Vagina (tissue), 2 donors: ENCODE measurements around the gene FADS1. TPM values are rescaled to one million over a fixed set of nuclear protein-coding genes. Genes with fewer than 3 reads are reported as not detected.

Source experiments
- DNase-seq, 2 donors: peaks; one replicate each; pipeline ENCODE4 v3.0.0-alpha.2; 2017; ENCODE audit errors: extremely low spot score in 2 of 2
- H3K27ac ChIP-seq: fragments of 200-600 bp; sonication (generic); one replicate; pipeline ENCODE4 v1.5.1; 2019
- H3K27me3 ChIP-seq: fragments of 200-600 bp; sonication (generic); one replicate; pipeline ENCODE4 v1.5.1; 2019
- H3K36me3 ChIP-seq, 2 donors: fragments of 200-600 bp; sonication (generic); one replicate each; pipeline ENCODE4 v1.5.1; 2017 to 2019
- H3K4me1 ChIP-seq: fragments of 200-600 bp; sonication (generic); one replicate; pipeline ENCODE4 v1.5.1; 2019
- H3K4me3 ChIP-seq, 2 donors: fragments of 200-600 bp; sonication (generic); 1 replicate in 1 of 2; 2 replicates in 1 of 2; pipeline ENCODE4 v1.5.1; 2016 to 2019
- H3K9me3 ChIP-seq: fragments of 200-600 bp; sonication (generic); one replicate; pipeline ENCODE4 v1.5.1; 2019
- POLR2A ChIP-seq, 2 donors: fragments of 450-650 bp; IDR thresholded peaks; one replicate each; pipeline ENCODE4 v1.6.1; 2017; ENCODE audit warnings: antibody characterized with exemption in 2 of 2, mild to moderate bottlenecking in 2 of 2, moderate library complexity in 2 of 2
- POLR2AphosphoS5 ChIP-seq, 2 donors: sonication (generic); formaldehyde crosslinking; IDR thresholded peaks; one replicate each; pipeline ENCODE4 v1.9.0; 2017; ENCODE audit warnings: antibody characterized with exemption in 2 of 2, mild to moderate bottlenecking in 2 of 2, low read depth in 1 of 2; ENCODE audit not compliant: insufficient read depth in 1 of 2
- intact Hi-C: fragments of 100-400 bp; cut with DNase I; formaldehyde crosslinking; loops from one replicate; pipeline ENCODE4 v1.15.1; 2023
- microRNA counts, 2 donors: library from miRNA; unstranded; fragments of <30 nt; microRNA quantifications; one replicate each; lab custom pipeline; 2016 to 2017
- total RNA-seq: library from RNA; depleted of rRNA; stranded (reverse); fragments of >200 nt; gene quantifications from one replicate; pipeline ENCODE4 v1.2.3, GENCODE V29; 2016
- TF ChIP-seq, protein P1 (sequence below), 3 experiments: fragments of 450-650 bp in 2 of 3; fragments of 200-600 bp in 1 of 3; sonication (generic) in 1 of 3; IDR thresholded peaks; one replicate each; pipeline ENCODE4 v1.5.1; 2017 to 2019; ENCODE audit warnings: antibody characterized with exemption in 3 of 3, mild to moderate bottlenecking in 2 of 3, moderate library complexity in 2 of 3

FADS1 gene
- total RNA-seq, 1 donor from 2014 or later = 9.8 TPM

DNA sequence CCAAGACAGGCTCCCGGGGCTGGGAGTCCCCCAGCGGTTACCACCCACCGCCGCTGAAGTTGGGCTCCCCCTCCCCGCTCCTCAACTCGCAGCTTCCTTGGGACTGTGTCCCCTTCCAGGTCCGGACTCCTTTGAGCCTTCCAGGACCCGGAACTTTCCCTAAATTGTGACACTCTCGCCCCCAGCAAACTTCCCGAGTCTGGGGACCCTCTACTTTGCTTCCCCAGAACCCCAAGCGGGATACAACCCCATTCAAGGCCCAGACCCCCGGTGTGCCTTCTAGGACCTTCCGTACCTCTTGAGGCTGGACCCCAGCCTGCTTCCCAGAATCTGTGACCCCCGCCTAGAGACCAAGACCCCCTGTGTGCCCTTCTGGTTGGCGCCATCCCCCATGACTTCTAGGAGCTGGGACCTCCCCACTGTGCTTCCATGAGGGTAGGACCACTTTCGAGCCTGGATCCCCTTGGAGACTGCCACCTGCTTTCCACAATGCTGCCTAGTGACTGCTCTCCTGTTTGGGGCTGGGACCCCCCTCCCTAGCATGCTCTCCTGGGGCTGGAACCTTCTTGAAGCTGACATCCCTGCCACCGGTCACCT lies 63.8 kb downstream of the FADS1 start:
- Histone ChIP-seq H3K27me3 (no peaks in the 10 kb centered on the region), H3K27ac (no peak overlapping the region), H3K36me3 (no peaks in the 10 kb centered on the region), H3K9me3 (no peaks in the 10 kb centered on the region), H3K4me3 (peak overlapping the region; percentile 38 to 55), H3K4me1 (peaks cover 7% of the 10 kb centered on the region)
- TF ChIP-seq, protein P1, sequence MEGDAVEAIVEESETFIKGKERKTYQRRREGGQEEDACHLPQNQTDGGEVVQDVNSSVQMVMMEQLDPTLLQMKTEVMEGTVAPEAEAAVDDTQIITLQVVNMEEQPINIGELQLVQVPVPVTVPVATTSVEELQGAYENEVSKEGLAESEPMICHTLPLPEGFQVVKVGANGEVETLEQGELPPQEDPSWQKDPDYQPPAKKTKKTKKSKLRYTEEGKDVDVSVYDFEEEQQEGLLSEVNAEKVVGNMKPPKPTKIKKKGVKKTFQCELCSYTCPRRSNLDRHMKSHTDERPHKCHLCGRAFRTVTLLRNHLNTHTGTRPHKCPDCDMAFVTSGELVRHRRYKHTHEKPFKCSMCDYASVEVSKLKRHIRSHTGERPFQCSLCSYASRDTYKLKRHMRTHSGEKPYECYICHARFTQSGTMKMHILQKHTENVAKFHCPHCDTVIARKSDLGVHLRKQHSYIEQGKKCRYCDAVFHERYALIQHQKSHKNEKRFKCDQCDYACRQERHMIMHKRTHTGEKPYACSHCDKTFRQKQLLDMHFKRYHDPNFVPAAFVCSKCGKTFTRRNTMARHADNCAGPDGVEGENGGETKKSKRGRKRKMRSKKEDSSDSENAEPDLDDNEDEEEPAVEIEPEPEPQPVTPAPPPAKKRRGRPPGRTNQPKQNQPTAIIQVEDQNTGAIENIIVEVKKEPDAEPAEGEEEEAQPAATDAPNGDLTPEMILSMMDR (IDR thresholded peaks at IDR 0.05) = no peak
- no peak for TF ChIP-seq POLR2A (IDR thresholded peaks at IDR 0.05)
- TF ChIP-seq POLR2AphosphoS5 (IDR thresholded peaks at IDR 0.05; ENCODE audit: insufficient read depth in 1 of 2, low read depth in 1 of 2) = no peak
- intact Hi-C loops = no loop called here
- DNase-seq = no peak

DNA sequence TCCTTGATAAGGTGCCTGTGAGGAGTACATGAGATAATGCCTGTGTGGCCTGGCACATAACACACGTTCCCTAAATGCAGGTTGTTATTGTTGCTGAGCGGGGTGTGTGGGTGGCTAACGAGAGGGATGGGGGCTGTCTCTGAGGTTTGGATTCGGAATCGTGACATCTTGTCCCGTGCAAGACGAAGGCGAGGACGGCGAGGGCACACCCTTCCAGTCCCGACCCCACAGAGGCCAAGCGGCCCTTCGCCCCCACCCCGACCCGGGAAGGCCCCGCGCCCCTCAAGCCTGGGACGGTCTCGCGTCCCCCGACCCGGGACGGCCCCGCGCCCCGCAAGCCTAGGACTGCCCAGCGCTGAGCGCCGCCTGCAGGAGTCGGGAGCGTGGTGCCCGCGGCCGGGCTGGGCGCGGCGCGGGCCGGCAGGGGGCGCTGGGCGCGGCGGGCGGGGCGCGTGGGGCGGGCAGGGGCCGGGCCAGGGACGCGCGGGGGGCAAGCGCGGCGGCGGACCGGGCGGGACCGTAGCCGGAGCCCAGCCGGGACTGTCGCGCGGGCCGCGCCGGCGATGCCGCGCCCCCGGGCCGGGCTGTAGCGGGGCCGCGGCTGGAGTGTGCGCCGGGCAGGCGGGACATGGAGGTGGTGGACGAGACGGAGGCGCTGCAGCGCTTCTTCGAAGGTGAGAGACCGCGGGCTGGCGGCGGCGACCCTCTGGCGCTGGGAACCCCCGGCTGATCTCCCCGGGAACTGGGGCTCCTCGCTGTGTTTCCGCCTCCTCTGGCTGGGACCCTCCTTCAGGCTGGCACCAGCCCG lies 64.5 kb downstream of the FADS1 start, which contains the start of gene MYRF:
Gene MYRF (plus strand): TSS at position 520 of the 808 bp plus-strand sequence. CDS start 109 bp downstream, at position 629.
- DNase-seq = no peak
- TF ChIP-seq POLR2A (IDR thresholded peaks at IDR 0.05) (no peak), POLR2AphosphoS5 (IDR thresholded peaks at IDR 0.05; ENCODE audit: insufficient read depth in 1 of 2, low read depth in 1 of 2) (no peak)
- TF ChIP-seq, protein P1 (IDR thresholded peaks at IDR 0.05) = no peak
- intact Hi-C loops = no loop called here
- Histone ChIP-seq H3K36me3 (no peaks in the 10 kb centered on the region), H3K27me3 (no peaks in the 10 kb centered on the region), H3K9me3 (no peaks in the 10 kb centered on the region), H3K4me3 (peak within 1 kb of the TSS; percentile 38 to 55), H3K4me1 (peaks cover 10% of the 10 kb centered on the region), H3K27ac (no peak within 1 kb of the TSS)

DNA sequence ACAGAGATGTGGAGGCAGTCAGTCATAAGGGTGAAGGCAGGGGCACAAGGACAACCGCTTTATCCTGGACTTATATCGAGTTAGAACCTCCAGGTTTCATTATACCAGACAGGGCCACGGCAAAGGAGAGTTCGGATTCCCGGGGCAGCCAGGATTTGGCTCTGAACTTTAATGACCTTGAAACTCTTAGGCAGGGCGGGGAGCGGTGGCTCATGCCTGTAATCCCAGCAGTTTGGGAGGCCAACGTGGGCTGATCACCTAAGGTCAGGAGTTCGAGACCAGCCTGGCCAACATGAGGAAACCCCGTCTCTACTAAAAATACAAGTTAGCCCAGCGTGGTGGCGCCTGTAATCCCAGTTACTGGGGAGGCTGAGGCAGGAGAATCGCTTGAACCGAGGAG lies 65.4 kb downstream of the FADS1 start:
- TF ChIP-seq, protein P1 (IDR thresholded peaks at IDR 0.05) = no peak
- TF ChIP-seq POLR2AphosphoS5 (IDR thresholded peaks at IDR 0.05; ENCODE audit: insufficient read depth in 1 of 2, low read depth in 1 of 2) (no peak), POLR2A (IDR thresholded peaks at IDR 0.05) (no peak)
- intact Hi-C loops = no loop called here

DNA sequence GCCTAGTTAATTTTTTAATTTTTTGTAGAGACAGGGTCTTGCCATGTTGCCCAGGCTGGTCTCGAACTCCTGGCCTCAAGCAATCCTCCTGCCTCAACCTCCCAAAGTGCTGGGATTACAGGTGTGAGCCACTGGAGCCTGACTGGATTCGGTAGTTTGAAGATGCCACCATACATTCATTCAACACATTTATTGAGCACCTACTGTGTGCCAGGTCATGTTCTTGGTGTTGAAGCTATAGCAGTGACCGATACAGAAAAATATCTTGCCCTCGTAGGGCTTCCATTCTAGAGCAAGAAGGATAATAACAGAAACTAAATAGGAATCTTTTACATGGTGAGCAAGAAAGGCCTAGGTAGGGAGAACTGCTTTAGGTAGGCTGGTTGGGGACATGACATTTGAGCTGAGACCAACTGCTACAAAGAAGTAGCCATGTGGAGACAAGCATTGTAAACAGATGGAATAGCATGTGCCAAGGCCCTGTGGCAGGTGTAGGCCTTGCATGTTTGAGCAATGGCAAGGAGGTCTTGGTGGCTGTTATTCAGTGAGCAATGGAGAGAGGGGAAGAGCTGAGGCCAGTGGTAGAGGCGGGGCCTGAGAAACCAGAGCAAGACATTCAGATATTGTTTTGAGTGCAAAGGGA lies 66.1 kb downstream of the FADS1 start:
- no peaks in the 10 kb centered on the region for H3K36me3 ChIP-seq
- H3K4me3 ChIP-seq = no peak overlapping the region
- no peak for DNase-seq
- intact Hi-C loops = no loop called here
- no peaks in the 10 kb centered on the region for H3K27me3 ChIP-seq
- H3K9me3 ChIP-seq = no peaks in the 10 kb centered on the region
- H3K4me1 ChIP-seq = peaks cover 10% of the 10 kb centered on the region
- TF ChIP-seq, protein P1 (IDR thresholded peaks at IDR 0.05) = no peak
- TF ChIP-seq POLR2A (IDR thresholded peaks at IDR 0.05) (no peak), POLR2AphosphoS5 (IDR thresholded peaks at IDR 0.05; ENCODE audit: insufficient read depth in 1 of 2, low read depth in 1 of 2) (no peak)
- H3K27ac ChIP-seq = no peak overlapping the region

More for the DNA sequence above, 65.4 kb downstream of the FADS1 start:
- Histone ChIP-seq H3K9me3 (no peaks in the 10 kb centered on the region), H3K36me3 (no peaks in the 10 kb centered on the region), H3K27me3 (no peaks in the 10 kb centered on the region), H3K27ac (no peak overlapping the region), H3K4me1 (peaks cover 10% of the 10 kb centered on the region), H3K4me3 (no peak overlapping the region)
- no peak for DNase-seq

MicroRNA genes within 50 kb of the gene (microRNA counts, 767-probe panel; counts per million panel counts)
- microRNA hsa-miR-1908 (lab: Ali Mortazavi, UCI) (238 to 261 counts per million in 2 donors), microRNA hsa-miR-611 (lab: Ali Mortazavi, UCI) (238 to 261 counts per million in 2 donors)

Other genes starting within 250 kb of the FADS1 start
- 3.4 TPM for gene SYT7, start 235.9 kb downstream of the FADS1 start, total RNA-seq
- 1.5 TPM for gene DAGLA, start 136.6 kb downstream of the FADS1 start, total RNA-seq
- 0.25 TPM for gene MYRF, start 64.4 kb downstream of the FADS1 start, total RNA-seq
- gene TMEM258, start 24.4 kb downstream of the FADS1 start, total RNA-seq = 47.9 TPM
- gene FEN1, start 24.1 kb downstream of the FADS1 start, total RNA-seq = 9.6 TPM
- 25.5 TPM for gene FADS2, start 11.3 kb upstream of the FADS1 start, total RNA-seq
- 41.5 TPM for gene FADS3, start 74.5 kb upstream of the FADS1 start, total RNA-seq
- 32.2 TPM for gene RAB3IL1, start 100.6 kb upstream of the FADS1 start, total RNA-seq
- 4.4 TPM for gene BEST1, start 133.3 kb upstream of the FADS1 start, total RNA-seq
- gene FTH1, start 150.6 kb upstream of the FADS1 start, total RNA-seq = 2,421 TPM